A549 (cell line): Measurements from ENCODE around the gene TEX2. TPM values are rescaled to one million over a fixed set of nuclear protein-coding genes. Genes with fewer than 3 reads are reported as not detected.

Source experiments
- ATAC-seq, 2 experiments: fragments of 200-7000 bp in 1 of 2; fragments of >200 bp in 1 of 2; cut with Nextera tagmentation in 1 of 2; cut with Tn5 transposase in 1 of 2; 3 replicates each; pipeline versions ENCODE4 v1.8.0 to v1.9.1; 2018 to 2020; ENCODE audit warnings: mild to moderate bottlenecking in 1 of 2, moderate library complexity in 1 of 2
- CTCF ChIA-PET: fragments of 300-600 bp; sonication (Branson Sonifier 250); formaldehyde crosslinking; extraction: SDS; loops from one replicate; lab custom pipeline; 2021; ENCODE audit warnings: antibody characterized with exemption, inconsistent platforms; lab: Yijun Ruan, JAX
- POLR2A ChIA-PET: fragments of 350-600 bp; formaldehyde crosslinking; extraction: SDS; loops from one replicate; lab custom pipeline; 2021; ENCODE audit warnings: antibody characterized with exemption, inconsistent platforms; lab: Yijun Ruan, JAX
- DNase-seq, 2 experiments: peaks; one replicate each; pipeline versions ENCODE4 v3.0.0 to v3.0.0-alpha.2; 2011 to 2016; ENCODE audit warnings: low read depth in 1 of 2, low spot score in 1 of 2
- FAIRE-seq: peaks from 2 replicates; lab custom pipeline; 2011; peaks lifted over from hg19 to GRCh38; lab: Jason Lieb, UNC
- H3K27ac ChIP-seq, 2 experiments: fragments of >200 bp; sonication (Bioruptor Twin); formaldehyde crosslinking; 3 replicates each; pipeline ENCODE4 v1.5.1; 2016 to 2017
- H3K4me1 ChIP-seq: fragments of >200 bp; sonication (Bioruptor Twin); formaldehyde crosslinking; 3 replicates; pipeline ENCODE4 v1.6.1; 2016
- H3K4me2 ChIP-seq: fragments of >200 bp; sonication (Bioruptor Twin); formaldehyde crosslinking; 3 replicates; pipeline ENCODE4 v1.6.1; 2016
- H3K4me3 ChIP-seq: fragments of >200 bp; sonication (Bioruptor Twin); formaldehyde crosslinking; 3 replicates; pipeline ENCODE4 v1.5.1; 2016
- H3K9me3 ChIP-seq: fragments of >200 bp; sonication (Bioruptor Twin); formaldehyde crosslinking; 3 replicates; pipeline ENCODE4 v1.6.1; 2016
- CBX2 ChIP-seq: fragments of 200-600 bp; sonication (generic); IDR thresholded peaks from 2 replicates; pipeline ENCODE4 v1.6.1; 2016; ENCODE audit warnings: low read depth, mild to moderate bottlenecking, borderline replicate concordance
- CBX8 ChIP-seq: fragments of 200-600 bp; sonication (generic); IDR thresholded peaks from 2 replicates; pipeline ENCODE4 v1.6.1; 2016
- CTCF ChIP-seq: fragments of >200 bp; sonication (Bioruptor Twin); formaldehyde crosslinking; IDR thresholded peaks from 3 replicates; pipeline ENCODE4 v1.5.1; 2016
- EHF ChIP-seq: fragments of 250-450 bp; sonication (Bioruptor Pico); IDR thresholded peaks from 2 replicates; pipeline ENCODE4 v1.5.0; 2020; ENCODE audit warnings: mild to moderate bottlenecking
- ESRRA ChIP-seq: fragments of 150-350 bp; IDR thresholded peaks from 2 replicates; pipeline ENCODE4 v1.6.1; 2014; ENCODE audit warnings: mild to moderate bottlenecking, low read length, borderline replicate concordance
- FOSB ChIP-seq: fragments of 250-450 bp; sonication (Bioruptor Pico); IDR thresholded peaks from 2 replicates; pipeline ENCODE4 v1.5.0; 2020; ENCODE audit warnings: mild to moderate bottlenecking, moderate library complexity
- GATA3 ChIP-seq: IDR thresholded peaks from 2 replicates; pipeline ENCODE4 v1.6.1; 2012; ENCODE audit warnings: borderline replicate concordance
- HEYL ChIP-seq: fragments of 250-450 bp; sonication (Bioruptor Pico); IDR thresholded peaks from 2 replicates; pipeline ENCODE4 v1.8.0; 2021; ENCODE audit warnings: mild to moderate bottlenecking, moderate library complexity
- KDM5A ChIP-seq: fragments of 200-600 bp; sonication (generic); IDR thresholded peaks from 2 replicates; pipeline ENCODE4 v1.6.1; 2016; ENCODE audit warnings: antibody characterized with exemption, mild to moderate bottlenecking
- MAX ChIP-seq: IDR thresholded peaks from 2 replicates; pipeline ENCODE4 v1.6.1; 2012
- MAZ ChIP-seq: fragments of 150-350 bp; IDR thresholded peaks from 2 replicates; pipeline ENCODE4 v1.6.1; 2014; ENCODE audit warnings: antibody characterized with exemption, low read depth, low read length, borderline replicate concordance
- MYC ChIP-seq: IDR thresholded peaks from 2 replicates; pipeline ENCODE4 v1.6.1; 2012; ENCODE audit warnings: mild to moderate bottlenecking, inconsistent platforms, low read length, improper control_type of control experiment, borderline replicate concordance
- NR3C1 ChIP-seq: fragments of >200 bp; sonication (Bioruptor Twin); formaldehyde crosslinking; IDR thresholded peaks from 3 replicates; pipeline ENCODE4 v1.6.1; 2017
- PBX3 ChIP-seq: IDR thresholded peaks from 2 replicates; pipeline ENCODE4 v1.6.1; 2012
- POLR2AphosphoS2 ChIP-seq: conservative IDR thresholded peaks from 2 replicates; pipeline ENCODE4 v1.6.1; 2012; ENCODE audit warnings: low read length, improper control_type of control experiment, inconsistent platforms
- RNF2 ChIP-seq: fragments of 200-600 bp; sonication (generic); IDR thresholded peaks from 2 replicates; pipeline ENCODE4 v1.6.1; 2016; ENCODE audit warnings: low read depth, mild to moderate bottlenecking, antibody characterized with exemption, moderate library complexity, borderline replicate concordance
- SMC3 ChIP-seq: fragments of >200 bp; sonication (Bioruptor Twin); formaldehyde crosslinking; IDR thresholded peaks from 3 replicates; pipeline ENCODE4 v1.6.1; 2018; ENCODE audit warnings: inconsistent platforms
- TP53 ChIP-seq: fragments of 250-450 bp; sonication (Bioruptor Pico); IDR thresholded peaks from 2 replicates; pipeline ENCODE4 v1.5.0; 2021; ENCODE audit warnings: mild to moderate bottlenecking, moderate library complexity
- ZC3H11A ChIP-seq: fragments of 450-650 bp; IDR thresholded peaks from 2 replicates; pipeline ENCODE4 v1.6.1; 2014; ENCODE audit warnings: antibody characterized with exemption, mild to moderate bottlenecking
- ZFP36 ChIP-seq: fragments of 450-650 bp; IDR thresholded peaks from 2 replicates; pipeline ENCODE4 v1.6.1; 2014; ENCODE audit warnings: borderline replicate concordance; ENCODE audit not compliant: partially characterized antibody
- ZNF302 ChIP-seq: fragments of 250-450 bp; sonication (Bioruptor Pico); IDR thresholded peaks from 2 replicates; pipeline ENCODE4 v1.9.0; 2021; ENCODE audit warnings: inconsistent platforms, mild to moderate bottlenecking, moderate library complexity
- WGBS: methylation state at CpG from one replicate; pipeline ENCODE4 v1.1.6; 2017; ENCODE audit errors: missing lambda C conversion rate; 5-methylcytosine and 5-hydroxymethylcytosine counted together
- polyA plus RNA-seq, 4 experiments: library from polyadenylated mRNA; depleted of rRNA in 3 of 4; stranded (reverse); fragments of >200 nt; fragmentation: RNase III in 1 of 4; extraction: RNeasy Plus Mini Kit Qiagen cat#74134 plus additional on column Dnase treatment in 1 of 4; gene quantifications; 2 replicates in 3 of 4; 3 replicates in 1 of 4; pipeline ENCODE4 v1.2.3, GENCODE V29; 2011 to 2017
- TF ChIP-seq, protein P1 (sequence below): fragments of 450-650 bp; IDR thresholded peaks from 2 replicates; pipeline ENCODE4 v1.6.1; 2014; ENCODE audit warnings: antibody characterized with exemption
- TF ChIP-seq, protein P2 (sequence below): fragments of 150-350 bp; IDR thresholded peaks from 2 replicates; pipeline ENCODE4 v1.6.1; 2014; ENCODE audit warnings: low read depth, mild to moderate bottlenecking, low read length

The TEX2 gene
- polyA plus RNA-seq, 2 of the 4 experiments (the other 2 are of a cell fraction) = 9.3 to 16.2 TPM

GRCh38 chr17:64232466-64233262 is 30.4 kb downstream of the TEX2 start:
- TF ChIP-seq ZC3H11A = no peak
- no peak for TF ChIP-seq MAX
- TF ChIP-seq SMC3 = no peak
- no peak for TF ChIP-seq CBX8
- no peak for TF ChIP-seq MYC
- no peak for TF ChIP-seq GATA3
- no peak for TF ChIP-seq KDM5A
- TF ChIP-seq MAZ = no peak
- TF ChIP-seq FOSB = no peak
- TF ChIP-seq, protein P1, sequence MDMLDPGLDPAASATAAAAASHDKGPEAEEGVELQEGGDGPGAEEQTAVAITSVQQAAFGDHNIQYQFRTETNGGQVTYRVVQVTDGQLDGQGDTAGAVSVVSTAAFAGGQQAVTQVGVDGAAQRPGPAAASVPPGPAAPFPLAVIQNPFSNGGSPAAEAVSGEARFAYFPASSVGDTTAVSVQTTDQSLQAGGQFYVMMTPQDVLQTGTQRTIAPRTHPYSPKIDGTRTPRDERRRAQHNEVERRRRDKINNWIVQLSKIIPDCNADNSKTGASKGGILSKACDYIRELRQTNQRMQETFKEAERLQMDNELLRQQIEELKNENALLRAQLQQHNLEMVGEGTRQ = no peak
- no peak for TF ChIP-seq HEYL
- no peak for TF ChIP-seq TP53
- no peak for TF ChIP-seq PBX3
- no peak for TF ChIP-seq NR3C1
- no peak for TF ChIP-seq ZNF302
- no peak for TF ChIP-seq CBX2
- no peak for TF ChIP-seq EHF
- ChIA-PET CTCF (interaction anchor here (0.6 to 3.7 kb wide), 7 partner anchors 15 to 366 kb away, joined by 3 to 14 read pairs (median 5); no protein-coding TSS in a partner anchor), POLR2A (interaction anchor here (1.3 kb wide), 1 partner anchor 87 kb away, joined by 3 read pairs; no protein-coding TSS in a partner anchor)
- no peaks in the 10 kb centered on the region for H3K9me3 ChIP-seq
- 65% methylated on average over 2 of the region's 2 CpGs for WGBS
- H3K27ac ChIP-seq = no peak overlapping the region
- H3K4me3 ChIP-seq = no peak overlapping the region
- DNase-seq = no peak
- no peak overlapping the region for H3K4me2 ChIP-seq
- H3K4me1 ChIP-seq = peaks cover 13% of the 10 kb centered on the region; the same call in 2 of the 3 replicates
- FAIRE-seq = no peak
- no peak for ATAC-seq

DNA sequence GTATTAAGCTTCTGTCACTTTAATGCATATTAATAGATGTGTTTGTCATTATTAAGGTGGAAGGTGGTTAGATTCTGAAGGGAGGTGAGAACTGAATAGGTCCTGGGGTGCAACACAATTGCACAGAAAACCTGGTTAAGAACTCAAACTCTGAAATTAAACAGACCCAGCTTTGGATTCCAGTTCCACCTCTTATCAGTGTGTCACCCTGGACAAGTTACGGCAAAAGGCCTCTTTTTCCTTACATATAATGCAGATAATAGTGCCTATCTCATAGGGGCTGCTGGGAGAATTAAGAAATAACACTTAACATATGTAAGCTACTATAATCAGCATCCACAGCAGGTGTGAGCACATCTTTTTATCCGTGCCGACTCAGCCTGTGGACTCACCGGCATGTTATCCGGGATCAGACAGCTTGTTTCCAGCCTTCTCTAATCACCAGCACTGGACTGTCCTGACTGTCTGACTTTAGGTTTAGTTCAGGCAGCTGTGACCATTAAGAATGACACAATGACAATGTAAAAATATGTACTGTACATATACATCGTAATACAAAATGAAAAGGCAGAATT is 31.4 kb downstream of the TEX2 start:
- no peaks in the 10 kb centered on the region for H3K9me3 ChIP-seq
- H3K27ac ChIP-seq = peak overlapping the region in 1 of 2 experiments; percentile 23; a peak in 1 of 6 replicates
- CTCF ChIA-PET = interaction anchor here (0.5 to 4.8 kb wide), 13 partner anchors 9 to 365 kb away, joined by 3 to 22 read pairs (median 3); no protein-coding TSS in a partner anchor
- H3K4me1 ChIP-seq = peaks cover 13% of the 10 kb centered on the region; the same call in 2 of the 3 replicates
- DNase-seq (no peak), ATAC-seq (no peak), FAIRE-seq (no peak)
- TF ChIP-seq, protein P1 = no peak
- TF ChIP-seq MAZ (no peak), ZFP36 (no peak), ZC3H11A (no peak), POLR2AphosphoS2 (no peak), CTCF (no peak), RNF2 (no peak), ESRRA (no peak)
- TF ChIP-seq, protein P2, sequence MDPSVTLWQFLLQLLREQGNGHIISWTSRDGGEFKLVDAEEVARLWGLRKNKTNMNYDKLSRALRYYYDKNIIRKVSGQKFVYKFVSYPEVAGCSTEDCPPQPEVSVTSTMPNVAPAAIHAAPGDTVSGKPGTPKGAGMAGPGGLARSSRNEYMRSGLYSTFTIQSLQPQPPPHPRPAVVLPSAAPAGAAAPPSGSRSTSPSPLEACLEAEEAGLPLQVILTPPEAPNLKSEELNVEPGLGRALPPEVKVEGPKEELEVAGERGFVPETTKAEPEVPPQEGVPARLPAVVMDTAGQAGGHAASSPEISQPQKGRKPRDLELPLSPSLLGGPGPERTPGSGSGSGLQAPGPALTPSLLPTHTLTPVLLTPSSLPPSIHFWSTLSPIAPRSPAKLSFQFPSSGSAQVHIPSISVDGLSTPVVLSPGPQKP = no peak
- 96% methylated on average over 6 of the region's 6 CpGs for WGBS
- POLR2A ChIA-PET = interaction anchor here (1.3 kb wide), 1 partner anchor 86 kb away, joined by 3 read pairs; no protein-coding TSS in a partner anchor
- no peak overlapping the region for H3K4me3 ChIP-seq
- H3K4me2 ChIP-seq = no peak overlapping the region
